ENCODE measurements around the gene PWWP2A.
"Not testable (repeated sequence)": the region's sequence is repeated elsewhere in the genome, so short reads cannot be mapped to it uniquely, and the experiment has no call there.

Gene PWWP2A

DNA sequence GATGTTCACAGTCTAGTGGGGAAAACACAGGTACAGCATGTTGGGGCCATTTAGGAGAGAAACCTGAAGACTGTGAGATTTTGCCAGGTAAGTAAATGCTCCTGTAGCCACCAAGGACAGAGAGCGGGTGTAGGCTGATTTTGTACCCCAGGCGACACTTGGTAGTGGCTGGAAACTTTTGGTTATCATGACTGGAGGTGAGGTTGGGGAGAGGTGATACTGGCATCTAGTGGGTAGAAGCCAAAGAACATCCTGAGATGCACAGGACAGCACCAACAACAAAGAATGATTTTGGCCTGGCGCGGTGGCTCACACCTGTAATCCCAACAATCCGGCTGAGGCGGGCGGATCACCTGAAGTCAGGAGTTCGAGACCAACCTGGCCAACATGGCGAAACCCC lies 38.8 kb upstream of the PWWP2A start:
- no peaks in the 10 kb centered on the region for H3K27me3 ChIP-seq (ENCODE audit: control insufficient read depth in 1 of 2, insufficient read depth in 2 of 2, low read length in 2 of 2)
- H3K4me1 ChIP-seq (ENCODE audit: control insufficient read depth, insufficient read depth, low read length) = no peaks in the 10 kb centered on the region
- no peak overlapping the region for H3K27ac ChIP-seq (ENCODE audit: low read length)
- no peaks in the 10 kb centered on the region for H3K9me3 ChIP-seq (ENCODE audit: control insufficient read depth in 2 of 2, low read length in 2 of 2)
- no peak overlapping the region for H3K4me3 ChIP-seq (ENCODE audit: low read length in 2 of 2)
- H3K9ac ChIP-seq (ENCODE audit: low read length in 2 of 2) = no peak overlapping the region
- H3K36me3 ChIP-seq (ENCODE audit: control insufficient read depth in 2 of 2, insufficient read depth in 2 of 2, low read length in 2 of 2) = no peaks in the 10 kb centered on the region

DNA sequence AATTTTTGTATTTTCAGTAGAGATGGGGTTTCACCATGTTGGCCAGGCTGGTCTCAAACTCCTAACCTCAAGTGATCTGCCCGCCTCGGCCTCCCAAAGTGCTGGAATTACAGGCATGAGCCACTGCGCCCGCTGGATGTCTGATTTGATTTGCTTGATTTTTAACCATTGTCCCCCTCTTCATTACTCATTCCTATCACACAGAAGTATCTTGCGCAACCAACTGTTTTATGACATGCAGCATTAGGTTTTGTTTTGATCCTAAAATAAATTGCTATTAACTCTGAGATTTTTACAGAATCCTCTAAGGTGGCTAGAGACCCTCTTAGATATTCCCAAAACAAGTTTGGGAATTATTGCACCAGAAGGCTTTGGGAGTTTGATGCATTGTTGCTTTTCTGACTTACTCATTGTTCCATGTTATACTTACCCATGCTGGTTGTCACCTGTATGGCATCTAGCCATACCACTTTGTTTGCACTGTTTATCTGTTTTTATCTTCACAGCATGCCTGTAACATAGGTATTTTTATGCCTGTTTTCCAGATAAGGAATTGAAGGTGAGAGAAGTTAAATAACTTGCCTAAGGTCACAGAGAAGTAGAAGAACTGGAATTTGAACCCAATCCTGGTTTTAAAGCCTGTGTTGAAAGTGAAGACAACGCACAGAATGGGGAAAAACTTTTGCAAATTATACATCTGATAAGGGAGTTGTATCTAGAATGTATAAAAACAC lies 35.9 kb upstream of the PWWP2A start:
- no peaks in the 10 kb centered on the region for H3K36me3 ChIP-seq (ENCODE audit: control insufficient read depth in 2 of 2, insufficient read depth in 2 of 2, low read length in 2 of 2)
- H3K27me3 ChIP-seq (ENCODE audit: control insufficient read depth in 1 of 2, insufficient read depth in 2 of 2, low read length in 2 of 2) = no peaks in the 10 kb centered on the region
- H3K9me3 ChIP-seq (ENCODE audit: control insufficient read depth in 2 of 2, low read length in 2 of 2) = no peaks in the 10 kb centered on the region
- H3K4me3 ChIP-seq (ENCODE audit: low read length in 2 of 2) = no peak overlapping the region
- no peaks in the 10 kb centered on the region for H3K4me1 ChIP-seq (ENCODE audit: control insufficient read depth, insufficient read depth, low read length)
- H3K27ac ChIP-seq (ENCODE audit: low read length) = no peak overlapping the region
- no peak overlapping the region for H3K9ac ChIP-seq (ENCODE audit: low read length in 2 of 2)

- no peaks in the 10 kb centered on the region for H3K4me1 ChIP-seq (ENCODE audit: control insufficient read depth, insufficient read depth, low read length)
- H3K27ac ChIP-seq (ENCODE audit: low read length) = no peak overlapping the region
- no peaks in the 10 kb centered on the region for H3K9me3 ChIP-seq (ENCODE audit: control insufficient read depth in 2 of 2, low read length in 2 of 2)
- H3K4me3 ChIP-seq (ENCODE audit: low read length in 2 of 2) = no peak overlapping the region
- no peaks in the 10 kb centered on the region for H3K27me3 ChIP-seq (ENCODE audit: control insufficient read depth in 1 of 2, insufficient read depth in 2 of 2, low read length in 2 of 2)
- no peak overlapping the region for H3K9ac ChIP-seq (ENCODE audit: low read length in 2 of 2)
- H3K36me3 ChIP-seq (ENCODE audit: control insufficient read depth in 2 of 2, insufficient read depth in 2 of 2, low read length in 2 of 2) = no peaks in the 10 kb centered on the region
Measured at GRCh38 chr5:160152901-160153300, 33.7 kb upstream of the PWWP2A start.

GRCh38 chr5:160152287-160152686 lies 33.0 kb upstream of the PWWP2A start:
- Histone ChIP-seq H3K9me3 (ENCODE audit: control insufficient read depth in 2 of 2, low read length in 2 of 2) (no peaks in the 10 kb centered on the region), H3K27ac (ENCODE audit: low read length) (no peak overlapping the region), H3K27me3 (ENCODE audit: control insufficient read depth in 1 of 2, insufficient read depth in 2 of 2, low read length in 2 of 2) (no peaks in the 10 kb centered on the region), H3K36me3 (ENCODE audit: control insufficient read depth in 2 of 2, insufficient read depth in 2 of 2, low read length in 2 of 2) (no peaks in the 10 kb centered on the region), H3K4me1 (ENCODE audit: control insufficient read depth, insufficient read depth, low read length) (no peaks in the 10 kb centered on the region), H3K9ac (ENCODE audit: low read length in 2 of 2) (no peak overlapping the region), H3K4me3 (ENCODE audit: low read length in 2 of 2) (no peak overlapping the region)

DNA sequence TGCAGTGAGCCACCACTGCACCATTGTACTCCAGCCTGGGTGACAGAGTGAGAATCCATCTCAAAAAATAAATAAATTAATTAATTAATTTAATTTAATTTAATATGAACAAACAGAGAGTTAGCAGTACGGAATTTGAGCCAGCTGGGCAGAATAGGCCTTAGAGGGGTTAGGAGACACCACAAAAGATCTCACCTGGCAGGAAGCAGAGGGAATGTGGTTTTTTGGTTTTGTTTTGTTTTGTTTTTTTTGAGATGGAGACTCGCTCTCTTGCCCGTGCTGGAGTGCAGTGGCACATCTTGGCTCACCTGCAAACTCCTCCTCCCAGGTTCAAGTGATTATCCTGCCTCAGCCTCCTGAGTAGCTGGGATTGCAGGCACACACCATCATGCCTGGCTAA lies 31.8 kb upstream of the PWWP2A start:
- no peaks in the 10 kb centered on the region for H3K9me3 ChIP-seq (ENCODE audit: control insufficient read depth in 2 of 2, low read length in 2 of 2)
- H3K4me3 ChIP-seq (ENCODE audit: low read length in 2 of 2) = no peak overlapping the region
- H3K27ac ChIP-seq (ENCODE audit: low read length) = no peak overlapping the region
- no peaks in the 10 kb centered on the region for H3K4me1 ChIP-seq (ENCODE audit: control insufficient read depth, insufficient read depth, low read length)
- H3K27me3 ChIP-seq (ENCODE audit: control insufficient read depth in 1 of 2, insufficient read depth in 2 of 2, low read length in 2 of 2) = no peaks in the 10 kb centered on the region
- no peaks in the 10 kb centered on the region for H3K36me3 ChIP-seq (ENCODE audit: control insufficient read depth in 2 of 2, insufficient read depth in 2 of 2, low read length in 2 of 2)
- H3K9ac ChIP-seq (ENCODE audit: low read length in 2 of 2) = no peak overlapping the region

DNA sequence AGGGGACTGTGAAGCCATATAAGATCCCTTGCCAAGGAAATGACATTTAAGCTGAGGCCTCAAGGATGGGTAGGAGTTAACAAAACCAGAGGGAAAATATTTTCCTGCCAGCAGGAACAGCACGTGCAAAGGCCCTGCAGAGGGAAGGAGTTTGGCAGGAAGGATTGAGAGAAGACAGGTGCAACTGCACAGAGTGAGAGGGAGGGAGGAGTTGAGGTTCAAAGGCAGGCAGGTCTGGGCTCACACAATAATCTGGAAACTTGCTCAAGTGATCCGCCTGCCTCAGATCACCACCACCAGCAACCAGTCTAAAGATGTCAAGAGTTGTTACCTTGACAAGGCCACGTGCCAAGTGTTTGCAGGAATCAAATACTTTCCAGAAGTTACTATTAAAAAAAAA lies 31.1 kb upstream of the PWWP2A start:
- Histone ChIP-seq H3K4me1 (ENCODE audit: control insufficient read depth, insufficient read depth, low read length) (no peaks in the 10 kb centered on the region), H3K27me3 (ENCODE audit: control insufficient read depth in 1 of 2, insufficient read depth in 2 of 2, low read length in 2 of 2) (no peaks in the 10 kb centered on the region), H3K36me3 (ENCODE audit: control insufficient read depth in 2 of 2, insufficient read depth in 2 of 2, low read length in 2 of 2) (no peaks in the 10 kb centered on the region), H3K9ac (ENCODE audit: low read length in 2 of 2) (no peak overlapping the region), H3K4me3 (ENCODE audit: low read length in 2 of 2) (no peak overlapping the region), H3K9me3 (ENCODE audit: control insufficient read depth in 2 of 2, low read length in 2 of 2) (no peaks in the 10 kb centered on the region), H3K27ac (ENCODE audit: low read length) (no peak overlapping the region)

DNA sequence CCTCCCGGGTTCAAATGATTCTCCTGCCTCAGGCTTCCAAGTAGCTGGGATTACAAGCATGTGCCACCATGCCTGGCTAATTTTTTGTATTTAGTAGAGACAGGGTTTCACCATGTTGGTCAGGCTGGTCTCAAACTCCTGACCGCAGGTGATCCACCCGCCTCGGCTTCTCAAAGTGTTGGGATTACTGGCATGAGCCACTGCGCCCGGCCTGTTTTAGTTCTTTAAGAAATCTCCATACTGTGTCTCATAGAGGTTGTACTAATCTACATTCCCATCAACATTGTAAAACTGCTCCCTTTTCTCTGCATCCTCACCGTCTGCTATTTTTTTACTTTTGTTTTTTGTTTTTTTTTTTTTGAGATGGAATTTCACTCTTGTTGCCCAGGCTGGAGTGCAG lies 25.2 kb upstream of the PWWP2A start:
- not testable (repeated sequence) for H3K9me3 ChIP-seq (ENCODE audit: control insufficient read depth in 2 of 2, low read length in 2 of 2); H3K27ac ChIP-seq (ENCODE audit: low read length); H3K4me1 ChIP-seq (ENCODE audit: control insufficient read depth, insufficient read depth, low read length)

DNA sequence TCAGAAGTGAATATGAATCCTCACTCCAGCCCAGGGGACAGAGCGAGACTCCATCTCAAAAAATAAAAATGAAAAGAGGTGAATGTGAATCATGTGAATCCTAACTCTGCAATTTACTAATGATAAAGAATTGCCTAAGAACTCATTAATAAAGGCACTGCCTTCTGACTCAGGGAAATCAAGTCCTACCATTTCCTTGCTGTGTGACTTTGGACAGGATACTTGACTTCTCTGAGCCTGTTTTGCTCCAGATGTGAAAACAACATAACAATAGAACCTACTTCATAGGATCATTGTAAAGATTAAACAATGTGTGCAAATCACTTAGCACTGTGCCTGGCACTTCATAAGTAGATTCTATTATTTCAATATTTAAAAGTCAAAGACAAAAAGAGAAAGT lies 15.1 kb upstream of the PWWP2A start:
- Histone ChIP-seq H3K4me1 (ENCODE audit: control insufficient read depth, insufficient read depth, low read length) (peaks cover 7% of the 10 kb centered on the region), H3K9me3 (ENCODE audit: control insufficient read depth in 2 of 2, low read length in 2 of 2) (no peaks in the 10 kb centered on the region), H3K4me3 (ENCODE audit: low read length in 2 of 2) (no peak overlapping the region), H3K9ac (ENCODE audit: low read length in 2 of 2) (no peak overlapping the region), H3K36me3 (ENCODE audit: control insufficient read depth in 2 of 2, insufficient read depth in 2 of 2, low read length in 2 of 2) (no peaks in the 10 kb centered on the region), H3K27me3 (ENCODE audit: control insufficient read depth in 1 of 2, insufficient read depth in 2 of 2, low read length in 2 of 2) (no peaks in the 10 kb centered on the region), H3K27ac (ENCODE audit: low read length) (no peak overlapping the region)

More for the DNA sequence above, 25.2 kb upstream of the PWWP2A start:
- H3K36me3 ChIP-seq (ENCODE audit: control insufficient read depth in 2 of 2, insufficient read depth in 2 of 2, low read length in 2 of 2); H3K27me3 ChIP-seq (ENCODE audit: control insufficient read depth in 1 of 2, insufficient read depth in 2 of 2, low read length in 2 of 2); H3K9ac ChIP-seq (ENCODE audit: low read length in 2 of 2); H3K4me3 ChIP-seq (ENCODE audit: low read length in 2 of 2): not testable (repeated sequence)

GRCh38 chr5:160133918-160134304 lies 14.7 kb upstream of the PWWP2A start:
- Histone ChIP-seq H3K27me3 (ENCODE audit: control insufficient read depth in 1 of 2, insufficient read depth in 2 of 2, low read length in 2 of 2) (no peaks in the 10 kb centered on the region), H3K27ac (ENCODE audit: low read length) (no peak overlapping the region), H3K9ac (ENCODE audit: low read length in 2 of 2) (no peak overlapping the region), H3K36me3 (ENCODE audit: control insufficient read depth in 2 of 2, insufficient read depth in 2 of 2, low read length in 2 of 2) (no peaks in the 10 kb centered on the region), H3K4me3 (ENCODE audit: low read length in 2 of 2) (no peak overlapping the region), H3K4me1 (ENCODE audit: control insufficient read depth, insufficient read depth, low read length) (peaks cover 7% of the 10 kb centered on the region), H3K9me3 (ENCODE audit: control insufficient read depth in 2 of 2, low read length in 2 of 2) (no peaks in the 10 kb centered on the region)

DNA sequence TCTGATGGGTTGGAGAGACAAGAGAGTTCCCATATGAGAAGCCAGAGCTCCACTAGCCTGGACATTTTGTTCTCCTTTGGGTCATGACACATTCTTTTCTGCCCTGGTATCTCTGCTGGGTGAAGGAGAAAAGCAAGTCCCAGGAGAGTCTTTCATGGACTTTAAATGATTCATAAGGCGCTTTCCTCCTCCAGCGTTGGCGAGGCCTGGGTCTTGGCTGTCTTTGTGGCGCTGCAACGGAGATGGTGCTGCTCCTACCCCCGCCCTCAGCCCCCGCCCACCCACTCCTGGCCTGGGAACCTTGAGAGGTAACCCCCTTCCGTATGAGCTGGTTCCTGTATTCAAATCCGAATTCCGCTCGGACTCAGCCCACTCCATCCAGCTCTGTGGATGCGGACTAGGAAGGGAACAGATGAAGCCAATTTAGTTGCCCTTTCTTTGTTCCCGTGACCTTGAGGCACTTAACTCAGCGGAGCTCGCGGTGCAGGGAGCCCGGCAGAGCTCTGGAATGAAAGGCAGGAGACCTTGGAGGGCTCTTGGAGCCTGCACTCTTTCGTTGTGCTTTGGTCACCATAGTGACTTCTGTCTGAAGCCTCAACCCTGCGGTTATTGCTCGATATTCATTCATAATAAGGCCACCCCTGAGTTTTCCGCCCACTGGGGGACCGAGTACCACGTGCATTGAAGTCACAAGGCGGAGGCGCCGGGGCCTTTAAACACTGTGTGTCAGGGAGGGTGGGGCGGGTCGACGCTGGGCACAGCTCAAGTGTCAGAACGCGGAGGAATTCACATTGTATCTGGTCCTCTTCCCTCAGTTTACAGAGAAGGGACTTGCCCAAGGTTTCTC lies 14.0 kb upstream of the PWWP2A start:
- H3K36me3 ChIP-seq (ENCODE audit: control insufficient read depth in 2 of 2, insufficient read depth in 2 of 2, low read length in 2 of 2) = no peaks in the 10 kb centered on the region
- H3K27ac ChIP-seq (ENCODE audit: low read length) = no peak overlapping the region
- peaks cover 7% of the 10 kb centered on the region for H3K4me1 ChIP-seq (ENCODE audit: control insufficient read depth, insufficient read depth, low read length)
- peak overlapping the region in 1 of 2 donors; percentile 59 for H3K4me3 ChIP-seq (ENCODE audit: low read length in 2 of 2)
- H3K27me3 ChIP-seq (ENCODE audit: control insufficient read depth in 1 of 2, insufficient read depth in 2 of 2, low read length in 2 of 2) = no peaks in the 10 kb centered on the region
- H3K9me3 ChIP-seq (ENCODE audit: control insufficient read depth in 2 of 2, low read length in 2 of 2) = no peaks in the 10 kb centered on the region
- H3K9ac ChIP-seq (ENCODE audit: low read length in 2 of 2) = no peak overlapping the region

DNA sequence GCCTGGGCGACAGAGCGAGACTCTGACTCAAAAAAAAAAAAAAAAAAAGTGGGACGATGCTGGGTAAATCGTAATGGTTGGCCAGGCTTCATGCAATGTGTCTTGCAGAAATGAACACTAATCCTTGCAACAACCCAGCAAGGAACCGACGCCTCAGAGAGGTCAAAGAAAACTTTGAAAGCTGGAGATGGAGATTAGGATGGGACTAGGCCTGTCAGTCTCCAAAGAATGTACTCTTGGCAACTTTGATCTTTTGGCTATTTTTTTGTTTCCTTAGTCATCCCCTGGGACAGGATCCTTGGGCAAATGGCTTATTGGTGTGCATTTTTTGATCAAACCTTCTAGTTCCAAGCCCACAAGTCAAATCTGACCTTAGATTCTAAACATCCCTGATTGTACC lies 10.6 kb upstream of the PWWP2A start:
- H3K4me3 ChIP-seq (ENCODE audit: low read length in 2 of 2) = no peak overlapping the region
- H3K27me3 ChIP-seq (ENCODE audit: control insufficient read depth in 1 of 2, insufficient read depth in 2 of 2, low read length in 2 of 2) = no peaks in the 10 kb centered on the region
- H3K36me3 ChIP-seq (ENCODE audit: control insufficient read depth in 2 of 2, insufficient read depth in 2 of 2, low read length in 2 of 2) = no peaks in the 10 kb centered on the region
- H3K9ac ChIP-seq (ENCODE audit: low read length in 2 of 2) = no peak overlapping the region
- H3K9me3 ChIP-seq (ENCODE audit: control insufficient read depth in 2 of 2, low read length in 2 of 2) = no peaks in the 10 kb centered on the region
- H3K27ac ChIP-seq (ENCODE audit: low read length) = no peak overlapping the region
- peaks cover 7% of the 10 kb centered on the region for H3K4me1 ChIP-seq (ENCODE audit: control insufficient read depth, insufficient read depth, low read length)

All from stomach smooth muscle (tissue), 2 donors.